A673 (cell line): ENCODE measurements around the gene SEC31B.

Source experiments
- EZH2 ChIP-seq: fragments of 200-600 bp; sonication (generic); IDR thresholded peaks from 2 replicates; pipeline ENCODE4 v1.6.1; 2017; ENCODE audit warnings: borderline replicate concordance, low read depth, mild to moderate bottlenecking, mixed read lengths, antibody characterized with exemption, low read length; ENCODE audit not compliant: poor library complexity, severe bottlenecking
- TF ChIP-seq, protein P1 (sequence below): fragments of 300-800, 200-600 bp; sonication (generic); conservative IDR thresholded peaks from 2 replicates; pipeline ENCODE4 v1.5.1; 2017; ENCODE audit warnings: low read depth, mild to moderate bottlenecking, antibody characterized with exemption, low read length, moderate library complexity, mixed read lengths

DNA sequence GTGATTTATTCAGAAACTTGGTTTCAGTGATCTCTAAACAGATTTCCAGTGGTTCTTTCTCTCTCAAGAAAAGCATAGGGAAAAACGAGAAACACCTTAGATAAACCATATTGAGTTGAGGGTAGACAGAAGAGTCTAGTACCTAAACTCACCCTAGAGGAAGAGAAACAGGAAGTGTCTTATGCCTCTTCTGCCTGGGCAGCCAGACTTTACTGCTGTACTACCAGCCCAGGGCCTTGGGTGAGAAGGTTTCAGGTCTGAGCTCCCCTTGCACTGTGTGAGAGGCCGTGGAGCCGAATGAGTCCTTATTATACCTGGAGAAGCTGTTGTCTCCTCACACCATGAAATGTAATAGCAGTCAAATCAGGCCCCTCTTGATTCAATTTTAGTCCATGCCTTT is 34.3 kb upstream of the SEC31B start:
- TF ChIP-seq, protein P1, sequence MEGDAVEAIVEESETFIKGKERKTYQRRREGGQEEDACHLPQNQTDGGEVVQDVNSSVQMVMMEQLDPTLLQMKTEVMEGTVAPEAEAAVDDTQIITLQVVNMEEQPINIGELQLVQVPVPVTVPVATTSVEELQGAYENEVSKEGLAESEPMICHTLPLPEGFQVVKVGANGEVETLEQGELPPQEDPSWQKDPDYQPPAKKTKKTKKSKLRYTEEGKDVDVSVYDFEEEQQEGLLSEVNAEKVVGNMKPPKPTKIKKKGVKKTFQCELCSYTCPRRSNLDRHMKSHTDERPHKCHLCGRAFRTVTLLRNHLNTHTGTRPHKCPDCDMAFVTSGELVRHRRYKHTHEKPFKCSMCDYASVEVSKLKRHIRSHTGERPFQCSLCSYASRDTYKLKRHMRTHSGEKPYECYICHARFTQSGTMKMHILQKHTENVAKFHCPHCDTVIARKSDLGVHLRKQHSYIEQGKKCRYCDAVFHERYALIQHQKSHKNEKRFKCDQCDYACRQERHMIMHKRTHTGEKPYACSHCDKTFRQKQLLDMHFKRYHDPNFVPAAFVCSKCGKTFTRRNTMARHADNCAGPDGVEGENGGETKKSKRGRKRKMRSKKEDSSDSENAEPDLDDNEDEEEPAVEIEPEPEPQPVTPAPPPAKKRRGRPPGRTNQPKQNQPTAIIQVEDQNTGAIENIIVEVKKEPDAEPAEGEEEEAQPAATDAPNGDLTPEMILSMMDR, result no peak
- no peak for TF ChIP-seq EZH2
